T-helper 1 cell treated with Interleukin-12 subunit alpha and Interleukin-12 subunit beta and Interleukin-4 antibody, amounts not matched to agents 30 ng/mL and 1 ng/mL, for 36 hours (primary cell): ENCODE data around the gene ENGASE. TPM values are rescaled to one million over a fixed set of nuclear protein-coding genes. Genes with fewer than 3 reads are reported as not detected.

Experiments used
- intact Hi-C: fragments of 100-400 bp; cut with micrococcal nuclease; formaldehyde crosslinking; loops from one replicate; pipeline ENCODE4 v1.15.1; 2024
- total RNA-seq: library from RNA; stranded (reverse); gene quantifications from 2 replicates; pipeline ENCODE4 v1.2.3, GENCODE V29; 2022

Gene ENGASE
- total RNA-seq, 1 donor from 2014 or later = 41.2 TPM

DNA sequence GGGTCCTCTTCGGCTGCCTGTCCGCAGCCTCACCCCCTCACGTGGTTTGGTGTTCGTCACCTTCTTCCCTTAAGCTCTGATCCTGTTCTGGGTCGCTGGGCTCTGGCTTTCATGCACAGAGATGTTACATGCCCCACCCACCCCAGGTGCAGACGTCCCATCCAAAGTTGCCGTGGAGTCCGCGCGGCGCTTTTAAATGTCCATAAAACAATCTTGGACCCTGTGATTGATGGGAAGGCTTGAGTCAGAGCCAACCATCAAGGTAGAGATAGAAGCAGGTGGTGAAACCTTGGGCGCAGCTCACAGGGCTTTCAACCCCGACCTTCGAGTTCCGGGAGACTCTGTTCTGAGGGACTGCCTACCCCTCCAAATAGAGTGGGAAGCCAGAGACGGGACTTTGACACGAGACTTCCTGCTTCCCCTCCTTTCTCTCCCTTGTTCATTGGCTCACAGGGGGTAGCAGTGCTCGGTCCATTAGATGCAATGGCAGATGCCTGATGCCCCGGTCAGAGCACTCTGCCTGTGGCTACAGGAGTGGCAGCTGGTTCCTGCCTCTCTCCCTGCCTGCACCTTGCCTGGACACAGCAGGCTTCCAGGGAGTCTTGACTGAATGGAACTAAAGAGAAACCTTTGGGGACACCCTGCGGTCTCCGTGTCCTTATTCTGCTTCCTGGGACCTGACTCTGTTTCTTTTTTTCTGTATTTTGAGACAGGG lies 4.0 kb downstream of the ENGASE start:
- intact Hi-C loops = no loop called here

DNA sequence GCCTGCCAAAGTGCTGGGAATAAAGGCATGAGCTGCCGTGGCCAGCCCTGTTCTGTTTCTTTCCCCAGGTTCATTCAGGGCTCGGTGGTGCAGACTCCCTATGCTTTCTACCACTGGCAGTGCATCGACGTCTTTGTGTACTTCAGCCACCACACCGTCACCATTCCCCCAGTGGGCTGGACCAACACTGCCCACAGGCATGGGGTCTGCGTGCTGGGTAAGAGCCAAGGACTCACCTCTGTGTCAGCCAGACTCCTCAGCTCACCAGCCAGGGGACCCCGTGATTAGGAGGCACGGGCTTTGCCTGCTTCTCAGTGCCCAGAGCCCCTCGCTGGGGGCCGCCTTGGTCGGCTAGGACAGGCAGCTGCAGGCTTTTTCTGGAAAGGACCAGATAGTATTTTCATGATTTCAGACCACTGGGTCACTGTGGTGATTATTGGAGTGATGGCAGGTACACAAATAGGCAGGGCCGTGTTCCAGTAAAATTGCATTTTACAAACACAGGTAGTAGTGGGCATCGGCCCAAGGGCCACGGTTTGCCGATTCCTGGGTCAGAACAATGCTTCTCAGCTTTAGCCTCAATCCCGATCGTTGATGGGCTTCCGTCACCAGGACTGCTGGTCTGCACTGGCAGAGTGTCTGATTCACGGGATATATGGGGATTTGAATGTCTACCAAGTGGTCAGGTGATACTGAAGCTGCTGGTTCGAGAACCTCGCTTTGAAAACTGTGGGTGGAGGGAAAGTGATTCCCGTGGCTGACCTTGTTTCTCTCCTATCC lies 5.0 kb downstream of the ENGASE start:
- intact Hi-C loops = no loop called here

GRCh38 chr17:79080349-79080748 lies 5.7 kb downstream of the ENGASE start:
- intact Hi-C loops = no loop called here

DNA sequence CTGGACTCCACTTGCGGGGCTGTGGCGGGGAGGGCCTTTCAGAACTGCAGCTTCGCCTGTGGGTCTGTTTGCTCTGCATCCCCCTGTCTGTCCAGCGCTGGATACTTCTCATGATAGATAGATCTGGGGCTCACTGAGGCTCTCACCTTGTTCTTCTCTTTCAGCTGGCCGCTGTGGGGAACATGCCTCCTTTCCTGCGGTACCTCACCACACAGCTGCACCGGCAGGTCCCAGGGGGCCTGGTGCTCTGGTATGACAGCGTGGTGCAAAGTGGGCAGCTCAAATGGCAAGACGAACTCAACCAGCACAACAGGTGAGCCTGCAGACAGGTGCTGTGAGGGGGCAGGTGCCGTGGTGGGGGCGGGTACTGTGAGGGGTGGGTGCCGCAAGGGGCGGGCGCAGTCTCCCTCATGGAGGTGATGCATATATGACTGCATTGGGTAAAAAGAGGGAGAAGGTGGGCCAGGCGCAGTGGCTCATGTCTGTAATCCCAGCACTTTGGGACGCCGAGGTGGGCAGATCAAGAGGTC lies 6.2 kb downstream of the ENGASE start:
- intact Hi-C loops = no loop called here

- intact Hi-C loops = loop anchor here (1.0 kb wide), 2 partner anchors 35 to 62 kb away; no protein-coding TSS in a partner anchor
These were observed 7.1 kb downstream of the ENGASE start for GRCh38 chr17:79081571-79082276.

- intact Hi-C loops = loop anchor here (1.0 kb wide), 2 partner anchors 36 to 63 kb away; no protein-coding TSS in a partner anchor
These were observed 7.9 kb downstream of the ENGASE start for GRCh38 chr17:79082311-79083190.

- intact Hi-C loops = no loop called here
These were observed 8.8 kb downstream of the ENGASE start for GRCh38 chr17:79083191-79083971.

- intact Hi-C loops = loop anchor here (5.0 kb wide), 1 partner anchor 623 kb away; no protein-coding TSS in a partner anchor
These were observed 9.9 kb downstream of the ENGASE start for GRCh38 chr17:79084291-79085153.

DNA sequence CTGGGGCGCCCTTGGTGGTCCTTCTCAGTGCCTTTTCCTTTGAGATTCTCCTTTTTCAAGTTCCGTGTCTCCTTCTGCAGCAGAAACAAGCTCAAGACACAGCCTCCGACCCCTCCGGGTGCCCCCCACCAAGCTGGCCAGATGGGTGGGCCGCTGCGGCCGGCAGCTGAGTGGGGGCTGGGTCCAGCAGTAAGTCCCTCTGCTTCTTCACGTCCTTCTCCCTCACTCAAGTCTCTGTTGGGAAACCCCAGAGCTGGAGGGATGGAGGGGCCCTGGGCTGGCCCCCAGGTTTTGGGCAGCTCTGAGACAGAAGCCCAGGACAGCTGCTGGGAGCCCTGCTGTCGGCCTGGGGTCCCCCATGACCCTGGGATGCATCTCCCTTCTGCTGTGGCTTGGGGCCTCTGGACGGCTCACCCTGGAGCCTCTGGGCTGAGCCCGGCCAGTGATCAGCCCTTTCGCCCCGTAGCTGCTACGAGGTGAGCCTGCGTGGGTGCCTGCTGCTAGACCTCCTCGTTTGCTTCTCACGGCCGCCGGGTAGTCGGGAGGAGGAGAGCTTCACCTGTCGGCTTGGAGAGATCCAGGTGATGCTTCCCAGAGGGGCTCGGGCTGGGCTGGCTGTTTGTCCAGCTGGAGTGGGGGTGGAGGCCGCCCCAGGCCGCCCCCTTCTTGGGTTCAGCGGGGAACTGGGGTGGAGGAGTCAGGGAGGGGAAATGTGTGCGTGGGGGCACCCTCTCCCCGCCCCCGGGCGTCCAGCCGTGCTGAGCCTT lies 10.7 kb downstream of the ENGASE start:
- intact Hi-C loops = loop anchor here (5.0 kb wide), 1 partner anchor 622 kb away; no protein-coding TSS in a partner anchor

DNA sequence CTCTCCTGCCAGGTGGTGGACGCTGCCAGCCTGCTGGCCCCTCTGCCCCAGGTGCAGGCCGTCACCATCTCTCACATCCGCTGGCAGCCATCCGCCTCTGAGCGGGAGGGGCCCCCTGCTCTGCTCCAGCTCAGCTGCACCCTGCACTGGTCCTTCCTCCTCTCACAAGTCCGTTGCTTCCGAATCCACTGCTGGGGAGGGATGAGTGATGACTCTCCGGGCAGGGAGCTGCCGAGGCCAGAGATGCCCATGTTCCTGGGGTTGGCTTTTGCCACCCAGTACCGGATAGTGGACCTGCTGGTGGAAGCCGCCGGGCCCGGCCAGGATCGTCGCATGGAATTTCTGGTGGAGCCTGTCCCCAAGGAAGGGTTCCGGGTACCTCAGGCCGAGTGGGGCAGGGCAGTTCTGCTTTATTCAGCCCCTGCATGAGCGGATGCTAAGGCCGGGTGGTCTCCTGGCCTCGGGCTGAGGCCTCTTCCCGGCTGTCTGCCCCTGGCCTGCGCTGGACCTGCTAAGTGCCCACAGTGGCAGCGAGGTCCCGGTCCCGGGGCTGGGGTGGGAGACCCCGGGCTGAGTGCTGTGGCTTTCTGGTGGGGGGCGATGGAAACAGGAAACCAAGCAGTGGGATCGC lies 11.4 kb downstream of the ENGASE start:
- intact Hi-C loops = loop anchor here (5.0 kb wide), 1 partner anchor 621 kb away; no protein-coding TSS in a partner anchor

GRCh38 chr17:79086609-79087427 lies 12.2 kb downstream of the ENGASE start:
- intact Hi-C loops = loop anchor here (1.0 to 5.0 kb wide), 3 partner anchors 13 to 620 kb away; partner anchors contain the start of gene ENGASE

- intact Hi-C loops = loop anchor here (1.0 to 5.0 kb wide), 3 partner anchors 13 to 620 kb away; partner anchors contain the start of gene ENGASE
These were observed 13.0 kb downstream of the ENGASE start for GRCh38 chr17:79087428-79088143.

DNA sequence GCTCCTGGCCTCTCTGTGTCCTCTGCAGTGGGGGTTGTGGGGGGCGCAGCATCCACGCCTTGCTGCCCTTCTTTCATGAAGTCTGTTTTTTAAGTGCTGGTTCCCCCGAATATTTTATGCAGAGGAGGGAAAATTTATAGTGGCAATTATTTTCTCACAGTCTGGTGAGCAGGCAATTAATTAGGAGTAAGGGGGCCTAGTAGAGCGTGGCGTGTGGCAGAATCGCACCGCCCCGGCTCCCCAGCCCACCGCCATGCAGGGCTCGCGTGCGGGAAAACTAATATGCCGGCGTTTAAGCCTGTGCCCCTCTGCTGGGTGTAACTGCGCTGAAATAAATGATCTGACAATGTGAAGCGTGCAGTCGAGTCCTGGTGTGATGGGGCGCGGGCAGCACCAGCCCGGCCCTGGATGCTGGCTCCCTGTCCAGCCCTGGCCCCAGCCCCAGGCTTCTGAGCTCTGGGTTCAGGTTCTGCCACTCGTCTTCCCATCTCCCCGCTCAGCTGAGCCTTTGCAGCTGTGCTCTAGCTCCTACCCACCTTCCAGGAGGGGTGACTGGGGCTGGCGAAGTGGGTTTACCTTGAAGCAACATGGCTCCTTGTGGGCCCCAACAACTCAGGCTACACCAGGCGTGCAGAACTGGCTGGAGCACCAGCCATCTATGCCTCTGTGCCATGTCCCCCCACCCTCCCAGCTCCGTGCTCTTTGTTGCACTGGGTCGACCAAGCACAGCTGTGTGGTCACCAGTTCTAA lies 13.8 kb downstream of the ENGASE start:
- intact Hi-C loops = loop anchor here (5.0 kb wide), 1 partner anchor 619 kb away; no protein-coding TSS in a partner anchor

DNA sequence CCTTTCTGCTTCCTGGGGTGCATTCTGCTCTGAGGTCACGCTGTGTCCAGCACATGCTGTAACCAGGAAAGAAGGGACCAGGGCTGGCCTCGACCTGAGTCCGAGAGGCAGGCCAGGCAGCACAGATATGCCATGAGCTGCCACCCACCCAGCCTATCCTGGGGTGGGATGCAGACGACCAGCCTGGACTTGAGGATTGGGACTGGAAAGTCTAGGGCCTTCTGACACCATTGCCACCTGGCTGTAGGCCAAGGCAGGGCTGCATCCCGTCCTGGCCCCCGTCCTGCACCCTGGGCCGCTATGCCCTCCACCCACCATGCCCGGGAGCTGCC lies 14.3 kb downstream of the ENGASE start:
- intact Hi-C loops = loop anchor here (5.0 kb wide), 1 partner anchor 618 kb away; no protein-coding TSS in a partner anchor
